Glomerular endothelial cell (primary cell): ENCODE results near the gene ITPKB. TPM values are rescaled to one million over a fixed set of nuclear protein-coding genes. Genes with fewer than 3 reads are reported as not detected.

Experiments used
- DNase-seq: peaks from one replicate; pipeline ENCODE4 v3.0.0-alpha.2; 2011; ENCODE audit warnings: low read depth, low spot score; ENCODE audit errors: extremely low read depth
- total RNA-seq: library from RNA; depleted of rRNA; stranded (reverse); fragments of >200 nt; gene quantifications from 2 replicates; pipeline ENCODE4 v1.2.3, GENCODE V29; 2015

ITPKB gene
- total RNA-seq, 1 donor from 2014 or later = 140 TPM

DNA sequence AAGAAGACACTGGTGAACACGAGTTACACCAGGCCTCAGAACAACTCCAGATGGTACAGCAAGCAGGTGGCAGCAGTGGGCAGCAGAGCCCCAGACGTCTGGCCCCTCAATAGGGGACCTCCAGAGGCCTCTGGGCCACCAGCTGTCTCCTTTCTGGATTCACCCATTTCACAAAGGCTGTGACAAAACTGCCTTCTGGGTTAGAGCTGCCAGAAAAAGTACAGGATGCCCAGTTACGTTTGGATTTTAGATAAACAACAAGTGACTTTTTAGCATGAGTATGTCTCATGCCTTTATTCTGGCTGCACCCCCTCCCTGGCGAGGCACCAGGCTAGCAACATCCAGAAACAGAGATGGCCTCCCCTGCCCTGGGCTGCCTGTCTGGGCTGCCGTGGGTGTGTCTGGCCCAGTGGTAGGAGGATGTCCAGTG, 30.1 kb downstream of the ITPKB start:
- DNase-seq = no peak

DNA sequence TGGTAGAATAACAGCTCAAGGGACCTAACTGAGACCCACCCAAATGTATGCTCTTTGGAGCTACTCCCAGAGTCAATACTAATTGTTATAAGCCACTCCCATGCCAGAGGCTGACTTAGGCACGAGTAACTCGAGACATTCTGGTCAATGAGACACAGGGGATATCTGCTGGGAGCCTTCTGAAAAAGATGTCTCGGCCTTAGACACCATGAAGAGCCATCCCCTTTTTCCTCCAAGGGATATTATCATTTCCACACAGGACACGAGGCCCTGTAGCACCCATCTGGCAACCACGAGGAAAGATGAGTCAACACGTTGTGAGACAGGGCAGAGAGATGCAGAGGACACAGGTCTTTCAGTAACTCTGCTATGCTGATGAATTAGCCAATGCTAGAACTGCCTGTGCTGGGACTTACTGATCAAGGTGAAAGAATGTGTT, 30.7 kb downstream of the ITPKB start:
- DNase-seq = no peak

DNA sequence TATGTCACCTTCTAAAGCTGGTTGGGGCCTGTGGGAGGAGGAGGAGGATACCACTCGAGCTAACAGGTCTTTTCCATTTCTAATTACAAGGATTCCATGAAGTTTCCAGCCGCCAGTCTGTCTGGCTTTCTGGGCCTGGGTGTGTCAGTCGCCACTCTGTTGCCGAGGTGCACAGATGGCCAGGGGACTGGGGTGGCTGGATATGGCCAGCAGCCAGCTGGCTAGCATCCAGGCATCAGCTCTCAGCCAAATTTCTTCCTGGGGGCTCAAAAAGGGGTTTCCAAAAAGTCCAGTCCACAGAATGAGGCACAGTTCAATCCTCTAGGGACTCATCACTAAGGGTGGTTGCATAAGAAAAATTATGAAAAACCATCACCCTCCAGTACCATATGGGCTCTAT, 32.4 kb downstream of the ITPKB start:
- DNase-seq = no peak

- DNase-seq = no peak
These were observed 34.7 kb downstream of the ITPKB start for GRCh38 chr1:226704169-226704937.

GRCh38 chr1:226702957-226703831, 35.9 kb downstream of the ITPKB start:
- no peak for DNase-seq

DNA sequence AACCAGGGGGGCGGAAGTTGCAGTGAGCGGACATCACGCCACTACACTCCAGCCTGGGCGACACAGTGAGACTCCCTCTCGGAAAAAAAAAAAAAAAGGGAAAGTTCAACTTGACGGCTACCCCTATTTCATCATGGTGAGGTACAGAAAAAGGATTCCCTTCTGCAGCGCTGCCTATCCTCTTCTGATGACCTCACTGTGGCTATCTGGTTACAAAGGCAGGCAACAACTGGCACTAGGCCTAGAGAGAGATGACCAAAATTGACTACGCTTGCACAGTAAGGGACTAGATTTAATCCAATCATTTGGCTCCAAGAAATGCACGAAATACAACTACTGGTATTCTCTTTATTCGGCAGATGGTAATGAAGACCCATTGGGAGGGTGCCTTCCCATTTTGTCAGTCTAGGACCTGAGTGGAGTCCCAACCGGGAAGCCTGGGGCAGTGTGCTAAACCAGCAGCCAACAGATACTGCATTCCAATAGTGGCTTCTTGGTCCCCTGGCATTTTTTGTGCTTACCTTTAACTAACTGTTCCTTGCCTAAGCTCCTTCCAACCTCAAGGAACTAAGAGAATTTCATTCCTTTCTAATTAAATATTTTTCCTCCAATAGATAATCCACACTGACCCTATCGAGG, 36.6 kb downstream of the ITPKB start:
- DNase-seq = no peak

DNA sequence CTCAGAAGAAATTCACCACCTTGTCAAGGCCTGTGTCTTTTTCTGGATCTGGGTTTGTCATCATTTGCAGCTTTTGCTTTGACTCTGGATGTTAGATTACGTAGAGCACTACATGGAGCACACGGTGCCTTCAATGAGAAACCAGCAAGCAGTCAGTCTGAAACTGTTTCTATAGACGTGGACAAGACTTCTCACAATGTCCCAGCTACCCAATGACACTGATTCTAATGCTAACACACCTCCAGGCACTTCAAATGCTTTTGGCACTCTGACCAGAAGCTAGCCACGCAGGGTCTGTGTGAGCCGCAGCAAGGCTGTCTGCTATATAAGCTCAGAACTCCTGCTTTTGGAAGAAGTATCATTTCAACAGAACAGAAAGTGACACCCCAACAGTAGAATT, 38.2 kb downstream of the ITPKB start:
- DNase-seq = no peak

- DNase-seq = no peak
These were observed 39.9 kb downstream of the ITPKB start for GRCh38 chr1:226699166-226699565.

GRCh38 chr1:226698659-226699058, 40.4 kb downstream of the ITPKB start:
- no peak for DNase-seq

GRCh38 chr1:226697929-226698544, 41.0 kb downstream of the ITPKB start:
- DNase-seq = no peak

- no peak for DNase-seq
These were observed 41.7 kb downstream of the ITPKB start for GRCh38 chr1:226697151-226697928.

DNA sequence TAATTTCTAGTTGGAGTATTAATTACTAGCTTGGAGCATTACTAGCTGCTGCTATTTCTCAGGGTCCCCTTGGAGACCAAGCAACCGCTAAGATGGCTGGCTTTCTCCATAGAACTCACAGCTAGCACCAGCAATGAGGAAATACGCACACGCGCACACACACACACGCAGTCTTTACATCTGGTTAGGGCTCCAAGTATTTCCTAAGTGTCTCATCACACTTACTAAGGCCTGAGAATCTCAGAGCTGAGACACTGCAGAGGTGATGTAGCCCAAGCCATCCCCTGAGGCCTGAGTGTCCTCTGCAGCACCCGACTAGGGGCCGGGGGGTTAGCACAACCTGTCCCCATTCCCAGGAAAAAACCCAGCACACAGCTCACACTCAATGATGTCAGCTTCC, 42.5 kb downstream of the ITPKB start:
- no peak for DNase-seq

DNA sequence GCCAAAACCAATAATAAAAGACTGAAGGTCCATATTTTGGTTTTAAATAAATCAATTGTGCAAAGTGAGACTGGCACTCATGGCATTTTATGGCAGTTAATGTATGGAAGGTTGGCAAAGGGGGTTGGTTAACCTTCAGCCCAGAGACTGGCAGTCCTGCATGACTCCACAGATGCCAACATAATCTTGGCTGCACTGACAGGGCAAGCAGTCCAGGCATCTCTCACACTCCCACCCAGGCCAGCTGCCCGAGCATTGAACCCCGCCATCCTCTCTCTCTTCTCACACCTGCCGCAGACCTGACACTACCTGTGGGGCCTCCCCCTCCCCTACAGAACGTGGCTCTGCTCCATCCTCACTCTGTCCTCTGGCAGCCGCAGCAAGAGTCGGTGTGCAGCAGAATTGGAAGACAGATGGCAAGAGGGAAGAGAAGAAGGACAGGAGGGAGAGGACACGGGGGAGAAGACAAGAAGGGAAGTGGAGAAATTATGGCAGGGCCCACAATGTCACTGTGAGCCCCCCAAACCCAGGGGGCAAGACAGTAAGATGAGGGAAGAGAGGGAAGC, 43.7 kb downstream of the ITPKB start:
- no peak for DNase-seq

GRCh38 chr1:226692823-226693222, 46.3 kb downstream of the ITPKB start:
- no peak for DNase-seq

GRCh38 chr1:226692051-226692792, 46.9 kb downstream of the ITPKB start:
- DNase-seq = no peak

DNA sequence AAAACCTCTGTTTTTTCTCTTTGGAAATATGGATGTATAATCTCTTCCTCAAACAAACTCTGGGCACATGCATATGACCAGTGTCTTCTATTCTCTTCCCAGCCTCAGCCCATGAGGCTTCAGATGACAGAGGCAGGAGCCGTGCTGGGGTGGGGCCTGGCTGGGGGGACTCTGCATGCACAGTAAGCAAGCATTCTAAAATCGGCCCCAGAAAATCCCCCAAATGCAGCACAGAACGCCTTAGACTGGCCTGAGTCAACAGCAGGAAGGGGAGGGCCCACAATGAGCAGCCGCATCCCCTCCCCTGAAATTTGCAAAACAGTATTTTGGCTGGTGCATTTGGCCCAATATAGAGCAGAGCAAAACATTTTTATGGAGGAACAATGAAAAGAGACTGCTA, 47.8 kb downstream of the ITPKB start:
- no peak for DNase-seq

GRCh38 chr1:226690460-226690982, 48.6 kb downstream of the ITPKB start:
- DNase-seq = peak; percentile 72

- no peak for DNase-seq
These were observed 50.3 kb downstream of the ITPKB start for GRCh38 chr1:226688808-226689207.
